Gastroesophageal sphincter (tissue), 3 donors: ENCODE data around the gene EPM2AIP1.

ENCODE experiments used
- EP300 ChIP-seq: sonication (generic); formaldehyde crosslinking; IDR thresholded peaks from one replicate; pipeline ENCODE4 v1.6.1; 2017; ENCODE audit warnings: antibody characterized with exemption, mild to moderate bottlenecking
- POLR2AphosphoS5 ChIP-seq: sonication (generic); formaldehyde crosslinking; IDR thresholded peaks from one replicate; pipeline ENCODE4 v1.6.1; 2017; ENCODE audit warnings: antibody characterized with exemption
- TF ChIP-seq, protein P1 (sequence below), 4 experiments: fragments of 200-600 bp in 2 of 4; fragments of 450-650 bp in 2 of 4; sonication (generic) in 1 of 4; IDR thresholded peaks; one replicate each; pipeline ENCODE4 v1.5.1; 2017 to 2019; ENCODE audit warnings: antibody characterized with exemption in 4 of 4, mild to moderate bottlenecking in 2 of 4, moderate library complexity in 2 of 4

DNA sequence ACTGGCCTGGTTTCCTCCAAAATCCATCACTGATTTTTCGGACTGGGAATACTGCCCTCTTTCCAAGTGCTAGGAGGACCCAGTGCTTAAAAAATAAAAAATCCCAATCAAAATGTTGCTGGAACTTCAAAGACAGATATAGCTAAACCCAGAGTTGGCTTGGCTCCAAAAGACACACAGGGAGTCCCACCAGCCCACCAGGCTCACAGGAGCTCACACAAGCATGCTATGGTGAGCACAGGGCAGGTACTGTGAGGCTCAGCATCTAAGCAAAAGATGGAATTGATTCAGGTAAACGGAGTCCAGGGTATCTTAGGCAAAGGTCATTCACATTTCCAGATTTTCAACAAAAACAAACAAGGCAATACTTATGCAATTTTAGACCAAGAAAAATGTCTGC lies 51.8 kb downstream of the EPM2AIP1 start:
- TF ChIP-seq, protein P1, sequence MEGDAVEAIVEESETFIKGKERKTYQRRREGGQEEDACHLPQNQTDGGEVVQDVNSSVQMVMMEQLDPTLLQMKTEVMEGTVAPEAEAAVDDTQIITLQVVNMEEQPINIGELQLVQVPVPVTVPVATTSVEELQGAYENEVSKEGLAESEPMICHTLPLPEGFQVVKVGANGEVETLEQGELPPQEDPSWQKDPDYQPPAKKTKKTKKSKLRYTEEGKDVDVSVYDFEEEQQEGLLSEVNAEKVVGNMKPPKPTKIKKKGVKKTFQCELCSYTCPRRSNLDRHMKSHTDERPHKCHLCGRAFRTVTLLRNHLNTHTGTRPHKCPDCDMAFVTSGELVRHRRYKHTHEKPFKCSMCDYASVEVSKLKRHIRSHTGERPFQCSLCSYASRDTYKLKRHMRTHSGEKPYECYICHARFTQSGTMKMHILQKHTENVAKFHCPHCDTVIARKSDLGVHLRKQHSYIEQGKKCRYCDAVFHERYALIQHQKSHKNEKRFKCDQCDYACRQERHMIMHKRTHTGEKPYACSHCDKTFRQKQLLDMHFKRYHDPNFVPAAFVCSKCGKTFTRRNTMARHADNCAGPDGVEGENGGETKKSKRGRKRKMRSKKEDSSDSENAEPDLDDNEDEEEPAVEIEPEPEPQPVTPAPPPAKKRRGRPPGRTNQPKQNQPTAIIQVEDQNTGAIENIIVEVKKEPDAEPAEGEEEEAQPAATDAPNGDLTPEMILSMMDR (IDR thresholded peaks at IDR 0.05), result no peak
- no peak for TF ChIP-seq POLR2AphosphoS5
- TF ChIP-seq EP300, result no peak
